MM.1S (cell line): ENCODE data around the gene PRR23E.

Experiments used
- EZH2phosphoT487 ChIP-seq: fragments of 300-600 bp; sonication (generic); IDR thresholded peaks from 2 replicates; pipeline ENCODE4 v1.6.1; 2018; ENCODE audit warnings: antibody characterized with exemption, low read length
- TF ChIP-seq, protein P1 (sequence below): fragments of 300-600 bp; sonication (generic); IDR thresholded peaks from 2 replicates; pipeline ENCODE4 v1.5.1; 2016; ENCODE audit warnings: antibody characterized with exemption, low read length, mixed read lengths

DNA sequence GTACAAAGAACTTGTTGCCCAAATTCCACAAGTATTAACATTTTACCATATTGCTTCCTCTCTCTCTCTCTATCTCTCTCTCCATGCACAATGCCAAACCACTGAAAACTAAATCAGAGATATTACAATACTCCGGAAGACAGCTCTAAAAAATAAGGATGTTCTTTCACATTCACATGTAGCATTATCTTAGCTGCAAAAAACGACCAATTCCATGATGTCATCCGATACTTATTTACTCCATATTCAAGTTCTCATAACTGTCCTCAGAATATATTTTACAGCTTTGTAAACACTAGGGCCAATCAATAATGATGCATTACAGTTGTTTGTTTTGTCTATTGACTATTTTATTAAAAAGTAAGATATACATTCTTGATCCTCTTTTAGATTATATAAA lies 7.7 kb upstream of the PRR23E start:
- TF ChIP-seq, protein P1, sequence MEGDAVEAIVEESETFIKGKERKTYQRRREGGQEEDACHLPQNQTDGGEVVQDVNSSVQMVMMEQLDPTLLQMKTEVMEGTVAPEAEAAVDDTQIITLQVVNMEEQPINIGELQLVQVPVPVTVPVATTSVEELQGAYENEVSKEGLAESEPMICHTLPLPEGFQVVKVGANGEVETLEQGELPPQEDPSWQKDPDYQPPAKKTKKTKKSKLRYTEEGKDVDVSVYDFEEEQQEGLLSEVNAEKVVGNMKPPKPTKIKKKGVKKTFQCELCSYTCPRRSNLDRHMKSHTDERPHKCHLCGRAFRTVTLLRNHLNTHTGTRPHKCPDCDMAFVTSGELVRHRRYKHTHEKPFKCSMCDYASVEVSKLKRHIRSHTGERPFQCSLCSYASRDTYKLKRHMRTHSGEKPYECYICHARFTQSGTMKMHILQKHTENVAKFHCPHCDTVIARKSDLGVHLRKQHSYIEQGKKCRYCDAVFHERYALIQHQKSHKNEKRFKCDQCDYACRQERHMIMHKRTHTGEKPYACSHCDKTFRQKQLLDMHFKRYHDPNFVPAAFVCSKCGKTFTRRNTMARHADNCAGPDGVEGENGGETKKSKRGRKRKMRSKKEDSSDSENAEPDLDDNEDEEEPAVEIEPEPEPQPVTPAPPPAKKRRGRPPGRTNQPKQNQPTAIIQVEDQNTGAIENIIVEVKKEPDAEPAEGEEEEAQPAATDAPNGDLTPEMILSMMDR, result no peak
- TF ChIP-seq EZH2phosphoT487, result no peak
